Mucosa of descending colon (tissue), 3 donors: ENCODE measurements around the gene S1PR3. TPM values are rescaled to one million over a fixed set of nuclear protein-coding genes. Genes with fewer than 3 reads are reported as not detected.

Source experiments
- ATAC-seq: fragments of 200-7000 bp; cut with Tn5 transposase; one replicate; pipeline ENCODE4 v1.9.1; 2020; ENCODE audit warnings: mild to moderate bottlenecking, moderate library complexity
- DNase-seq, 3 donors: peaks; one replicate each; pipeline ENCODE4 v3.0.0-alpha.2; 2020
- H3K36me3 ChIP-seq: fragments of 200-600 bp; one replicate; pipeline ENCODE4 v1.8.0; 2021; ENCODE audit warnings: low read depth, mild to moderate bottlenecking
- H3K4me1 ChIP-seq: fragments of 200-600 bp; one replicate; pipeline ENCODE4 v1.8.0; 2021; ENCODE audit warnings: low read depth, mild to moderate bottlenecking
- H3K4me3 ChIP-seq: fragments of 200-600 bp; one replicate; pipeline ENCODE4 v1.8.0; 2021; ENCODE audit warnings: mild to moderate bottlenecking
- H3K9me3 ChIP-seq: fragments of 200-600 bp; one replicate; pipeline ENCODE4 v1.8.0; 2021; ENCODE audit warnings: mild to moderate bottlenecking
- intact Hi-C, 2 donors: fragments of 100-400 bp; cut with DNase I in 1 of 2; cut with micrococcal nuclease in 1 of 2; formaldehyde crosslinking; loops; one replicate each; pipeline versions ENCODE4 v1.11.0 to v1.11.1; 2022; cut with DNase I, micrococcal nuclease
- total RNA-seq, 3 donors: library from RNA; stranded (reverse); fragmentation: NEBNext Ultra II Directional in 2 of 3; extraction: Animal tissue kit (Norgen Biotek cat#: 25700) in 2 of 3; gene quantifications; one replicate each; pipeline versions ENCODE4 v1.2.1 to v1.2.4, GENCODE V29; 2021 to 2023
- TF ChIP-seq, protein P1 (sequence below): fragments of 200-600 bp; IDR thresholded peaks from one replicate; pipeline ENCODE4 v1.8.0; 2022; ENCODE audit warnings: antibody characterized with exemption, mild to moderate bottlenecking
- donor health status: DM: no; HTN: no; CAD: no; lungs with moderate emphysema.
- donor health status: DM: no; HTN: no; CAD: no.
- donor health status: DM: no; HTN: yes; CAD: no.

S1PR3 gene
- total RNA-seq, 3 donors from 2014 or later = 0.87 to 12.2 (median 3.0) TPM

DNA sequence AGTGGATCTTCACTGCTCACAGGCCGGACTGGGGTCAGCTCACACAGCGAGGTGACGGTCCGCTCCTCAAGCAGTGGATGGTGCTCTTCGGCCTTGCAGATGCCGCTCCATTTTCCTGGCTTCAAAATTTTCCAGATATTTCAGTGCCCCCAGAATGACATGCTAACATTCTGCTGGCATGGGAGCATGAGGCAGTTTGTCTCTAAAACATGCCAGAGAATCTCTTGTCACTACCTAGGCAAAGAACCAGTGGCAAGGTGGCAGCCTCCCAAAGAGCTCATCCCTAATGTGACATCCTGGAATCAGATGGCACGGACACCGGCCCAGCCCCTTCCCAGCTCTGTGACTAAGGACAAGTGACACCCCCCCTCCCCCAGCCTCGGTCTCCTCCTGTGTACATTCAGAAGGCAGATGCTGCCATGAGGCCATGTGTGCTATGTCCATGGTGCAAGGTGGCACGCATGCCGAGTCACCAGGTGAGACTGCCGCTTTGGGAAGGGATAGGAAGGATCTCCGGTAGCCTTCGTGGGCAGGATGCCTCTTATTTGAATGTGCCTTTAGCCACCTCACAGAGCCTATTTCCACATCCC is 2.7 kb downstream of the S1PR3 start:
- H3K4me3 ChIP-seq = no peak overlapping the region
- ATAC-seq (no peak), DNase-seq (no peak)
- no peaks in the 10 kb centered on the region for H3K36me3 ChIP-seq
- intact Hi-C loops = loop anchor here in 1 of 2 donors (10.0 kb wide), 1 partner anchor 249 kb away; no protein-coding TSS in a partner anchor
- H3K9me3 ChIP-seq = no peaks in the 10 kb centered on the region
- TF ChIP-seq, protein P1, sequence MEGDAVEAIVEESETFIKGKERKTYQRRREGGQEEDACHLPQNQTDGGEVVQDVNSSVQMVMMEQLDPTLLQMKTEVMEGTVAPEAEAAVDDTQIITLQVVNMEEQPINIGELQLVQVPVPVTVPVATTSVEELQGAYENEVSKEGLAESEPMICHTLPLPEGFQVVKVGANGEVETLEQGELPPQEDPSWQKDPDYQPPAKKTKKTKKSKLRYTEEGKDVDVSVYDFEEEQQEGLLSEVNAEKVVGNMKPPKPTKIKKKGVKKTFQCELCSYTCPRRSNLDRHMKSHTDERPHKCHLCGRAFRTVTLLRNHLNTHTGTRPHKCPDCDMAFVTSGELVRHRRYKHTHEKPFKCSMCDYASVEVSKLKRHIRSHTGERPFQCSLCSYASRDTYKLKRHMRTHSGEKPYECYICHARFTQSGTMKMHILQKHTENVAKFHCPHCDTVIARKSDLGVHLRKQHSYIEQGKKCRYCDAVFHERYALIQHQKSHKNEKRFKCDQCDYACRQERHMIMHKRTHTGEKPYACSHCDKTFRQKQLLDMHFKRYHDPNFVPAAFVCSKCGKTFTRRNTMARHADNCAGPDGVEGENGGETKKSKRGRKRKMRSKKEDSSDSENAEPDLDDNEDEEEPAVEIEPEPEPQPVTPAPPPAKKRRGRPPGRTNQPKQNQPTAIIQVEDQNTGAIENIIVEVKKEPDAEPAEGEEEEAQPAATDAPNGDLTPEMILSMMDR = no peak
- peaks cover 3% of the 10 kb centered on the region for H3K4me1 ChIP-seq

DNA sequence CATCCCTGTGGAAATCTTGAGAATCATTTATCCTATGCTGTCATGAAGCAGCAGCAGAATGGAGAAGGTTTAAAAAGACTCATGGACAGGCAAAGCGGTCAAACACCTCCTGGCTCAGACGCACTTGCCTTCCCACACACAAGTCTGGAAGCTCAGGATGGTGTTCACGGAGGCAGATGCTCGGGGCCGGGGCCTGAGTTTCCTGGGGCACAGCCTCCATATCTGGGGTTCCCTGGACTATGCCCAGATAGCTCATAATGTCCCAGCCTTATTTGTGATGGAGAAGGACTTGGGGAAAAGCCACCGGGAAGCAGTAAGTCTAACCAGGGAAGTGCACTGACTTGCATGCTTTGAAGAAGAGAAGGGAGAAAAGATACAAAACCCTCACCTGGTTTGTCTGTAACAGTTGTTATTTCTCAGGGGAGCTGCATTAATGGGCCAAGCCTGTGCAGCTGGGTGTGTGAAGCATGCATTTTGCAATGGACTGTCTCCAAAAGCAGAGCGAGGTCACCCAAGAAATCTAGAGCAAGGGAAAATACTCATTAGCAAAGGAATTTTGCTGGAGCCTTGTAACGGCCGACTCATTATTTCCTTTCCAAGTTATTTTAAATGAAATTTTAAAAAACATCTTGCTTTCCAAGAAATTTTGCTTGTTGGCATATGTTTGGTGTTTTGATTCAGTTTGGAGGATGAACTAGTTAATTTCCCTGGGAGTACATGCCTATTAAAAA is 3.4 kb downstream of the S1PR3 start:
- TF ChIP-seq, protein P1 = no peak

DNA sequence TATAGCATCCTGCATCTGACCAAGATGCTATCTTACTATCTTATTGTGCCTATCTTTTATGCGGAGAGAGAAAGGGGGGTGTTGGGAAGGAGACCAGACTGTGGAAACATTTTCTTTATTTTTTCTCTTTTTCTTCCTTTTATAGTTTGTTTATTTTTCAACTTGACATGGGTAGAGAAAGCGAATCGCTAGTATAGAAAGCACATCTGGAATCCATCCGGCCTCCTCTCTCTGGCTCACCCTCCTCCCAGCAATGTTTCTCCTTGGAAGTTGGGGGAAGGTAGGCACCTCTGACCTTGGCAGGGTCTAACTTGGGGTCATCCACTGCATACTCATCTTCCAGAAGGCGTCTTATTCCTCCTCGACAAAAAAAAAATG is 3.9 kb downstream of the S1PR3 start:
- ATAC-seq = no peak
- intact Hi-C loops = loop anchor here in 1 of 2 donors (10.0 kb wide), 1 partner anchor 250 kb away; no protein-coding TSS in a partner anchor
- H3K4me3 ChIP-seq = no peak overlapping the region
- TF ChIP-seq, protein P1 = no peak
- no peaks in the 10 kb centered on the region for H3K9me3 ChIP-seq
- H3K36me3 ChIP-seq = no peaks in the 10 kb centered on the region
- peaks cover 3% of the 10 kb centered on the region for H3K4me1 ChIP-seq
- DNase-seq = no peak

More for the DNA sequence above, 3.4 kb downstream of the S1PR3 start:
- H3K9me3 ChIP-seq = no peaks in the 10 kb centered on the region
- no peak overlapping the region for H3K4me3 ChIP-seq
- H3K4me1 ChIP-seq = peaks cover 3% of the 10 kb centered on the region
- no peak for DNase-seq
- ATAC-seq = no peak
- intact Hi-C loops = loop anchor here in 1 of 2 donors (10.0 kb wide), 1 partner anchor 250 kb away; no protein-coding TSS in a partner anchor
- no peaks in the 10 kb centered on the region for H3K36me3 ChIP-seq

DNA sequence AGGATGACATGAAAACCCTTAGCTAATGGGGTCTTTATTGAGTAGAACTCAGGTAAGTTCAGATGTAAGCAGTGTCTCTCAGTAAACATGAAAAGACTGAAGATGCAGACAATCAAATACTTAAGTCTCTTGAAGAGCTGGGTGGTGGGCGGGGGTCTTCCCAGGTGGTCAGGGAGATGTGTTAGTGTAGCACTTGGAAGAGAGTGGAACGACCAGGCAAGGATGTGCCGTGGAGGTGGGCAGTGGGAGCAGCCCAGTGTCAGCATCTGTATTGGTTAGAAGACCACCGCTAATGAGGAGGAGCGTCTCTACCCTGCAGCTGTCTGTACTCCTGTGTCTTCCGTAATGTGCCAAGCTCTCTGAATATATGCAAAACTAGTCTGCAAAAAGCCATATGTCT is 4.4 kb downstream of the S1PR3 start:
- intact Hi-C loops = loop anchor here in 1 of 2 donors (10.0 kb wide), 1 partner anchor 251 kb away; no protein-coding TSS in a partner anchor
- no peak for DNase-seq
- Histone ChIP-seq H3K9me3 (no peaks in the 10 kb centered on the region), H3K36me3 (no peaks in the 10 kb centered on the region), H3K4me1 (peaks cover 4% of the 10 kb centered on the region), H3K4me3 (no peak overlapping the region)
- no peak for ATAC-seq
- TF ChIP-seq, protein P1 = no peak

DNA sequence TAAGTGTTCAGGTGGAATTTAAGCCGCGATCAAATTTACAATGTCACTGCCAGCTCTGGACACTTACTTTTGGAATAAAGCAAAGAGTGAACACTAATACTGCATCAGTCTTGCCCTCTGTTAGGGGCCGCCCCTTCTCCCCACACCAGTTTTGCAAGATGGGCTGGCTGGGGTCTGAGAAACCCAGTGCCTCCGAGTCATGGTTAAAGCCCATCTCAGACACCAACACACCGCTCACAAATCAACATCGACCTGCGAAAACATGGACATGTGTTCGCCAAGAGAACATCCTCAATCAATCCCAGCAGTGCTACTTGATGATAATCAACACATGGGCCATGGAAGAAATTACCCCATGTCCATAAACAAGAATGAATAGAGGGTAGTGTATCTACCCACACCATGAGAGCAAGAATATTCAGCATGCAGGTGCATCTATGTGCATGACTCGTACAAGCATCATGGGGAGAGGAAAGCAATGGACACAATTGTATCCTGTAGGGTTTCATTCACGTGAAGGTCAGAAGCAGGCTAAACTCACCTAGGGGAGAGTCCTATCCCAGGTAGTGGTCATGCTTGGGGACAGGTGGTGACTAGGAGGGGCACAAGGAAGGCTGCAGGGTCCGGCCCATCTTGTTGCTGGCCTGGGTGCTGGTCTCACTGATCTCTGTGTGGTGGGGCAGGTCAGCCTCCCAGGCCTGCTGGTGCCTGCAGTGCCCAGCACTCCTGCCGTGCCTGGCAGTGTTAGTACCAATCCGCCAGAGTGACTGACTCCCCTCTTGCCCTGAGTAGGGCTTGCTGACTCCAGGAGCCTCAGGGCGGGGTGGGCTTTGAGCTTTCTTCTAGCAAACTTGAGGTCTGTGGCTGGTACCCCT is 5.0 kb downstream of the S1PR3 start:
- Histone ChIP-seq H3K4me3 (no peak overlapping the region), H3K36me3 (no peaks in the 10 kb centered on the region), H3K4me1 (peaks cover 9% of the 10 kb centered on the region), H3K9me3 (no peaks in the 10 kb centered on the region)
- no peak for DNase-seq
- no peak for ATAC-seq
- TF ChIP-seq, protein P1 = no peak
- intact Hi-C loops = loop anchor here in 1 of 2 donors (10.0 kb wide), 1 partner anchor 251 kb away; no protein-coding TSS in a partner anchor
